Activated CD4-positive, alpha-beta T cell treated with anti-CD3 and anti-CD28 coated beads for 36 hours (primary cell): ENCODE results near the gene MYO1A. TPM values are rescaled to one million over a fixed set of nuclear protein-coding genes. Genes with fewer than 3 reads are reported as not detected.

Source experiments
- ATAC-seq: fragments of 200-7000 bp; cut with Tn5 transposase; one replicate; pipeline ENCODE4 v1.10.0; 2021; ENCODE audit warnings: mild to moderate bottlenecking, moderate library complexity
- CTCF ChIA-PET: fragments of 350-600 bp; sonication (Branson Sonifier 250); formaldehyde crosslinking; loops from one replicate; lab custom pipeline; 2021; ENCODE audit warnings: antibody characterized with exemption; lab: Charles Lee
- POLR2A ChIA-PET: fragments of 350-600 bp; sonication (Branson Sonifier 250); formaldehyde crosslinking; loops from one replicate; lab custom pipeline; 2021; ENCODE audit warnings: antibody characterized with exemption, inconsistent platforms; lab: Charles Lee
- DNase-seq: peaks from one replicate; pipeline ENCODE4 v3.0.0-alpha.2; 2020
- H3K27ac Mint-ChIP-seq: one replicate; pipeline ENCODE4 v1.8.0; 2021; ENCODE audit warnings: mixed read lengths
- H3K27me3 Mint-ChIP-seq: one replicate; pipeline ENCODE4 v1.8.0; 2021; ENCODE audit warnings: mixed read lengths
- H3K36me3 Mint-ChIP-seq: one replicate; pipeline ENCODE4 v1.8.0; 2021; ENCODE audit warnings: low read depth, mixed read lengths
- H3K4me1 Mint-ChIP-seq: one replicate; pipeline ENCODE4 v1.8.0; 2021; ENCODE audit warnings: mixed read lengths
- H3K4me3 Mint-ChIP-seq: one replicate; pipeline ENCODE4 v1.8.0; 2021; ENCODE audit warnings: mild to moderate bottlenecking, moderate library complexity, mixed read lengths
- H3K9me3 Mint-ChIP-seq: one replicate; pipeline ENCODE4 v1.8.0; 2021; ENCODE audit warnings: low read depth, mixed read lengths
- intact Hi-C, 2 experiments: fragments of 100-400 bp; cut with DNase I in 1 of 2; cut with micrococcal nuclease in 1 of 2; formaldehyde crosslinking; loops; one replicate each; pipeline versions ENCODE4 v1.14.2 to v1.15.1; 2022 to 2024; cut with DNase I, micrococcal nuclease
- total RNA-seq, 2 experiments: library from RNA; stranded (reverse); gene quantifications; one replicate each; pipeline ENCODE4 v1.2.3, GENCODE V29; 2021

Gene MYO1A
- total RNA-seq, 2 experiments from 2014 or later: 2.4 to 2.6 TPM

DNA sequence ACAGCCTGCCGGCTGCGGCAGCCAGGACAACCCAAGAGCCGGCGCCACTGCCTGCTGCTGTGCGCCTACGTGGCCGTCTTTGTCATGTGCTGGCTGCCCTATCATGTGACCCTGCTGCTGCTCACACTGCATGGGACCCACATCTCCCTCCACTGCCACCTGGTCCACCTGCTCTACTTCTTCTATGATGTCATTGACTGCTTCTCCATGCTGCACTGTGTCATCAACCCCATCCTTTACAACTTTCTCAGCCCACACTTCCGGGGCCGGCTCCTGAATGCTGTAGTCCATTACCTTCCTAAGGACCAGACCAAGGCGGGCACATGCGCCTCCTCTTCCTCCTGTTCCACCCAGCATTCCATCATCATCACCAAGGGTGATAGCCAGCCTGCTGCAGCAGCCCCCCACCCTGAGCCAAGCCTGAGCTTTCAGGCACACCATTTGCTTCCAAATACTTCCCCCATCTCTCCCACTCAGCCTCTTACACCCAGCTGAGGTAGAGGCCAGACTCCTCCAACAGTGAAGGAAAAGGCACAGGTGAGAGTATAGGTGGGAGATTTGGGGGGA is 53.9 kb downstream of the MYO1A start:
- ChIA-PET CTCF (interaction anchor here (1.0 to 7.9 kb wide), 4 partner anchors 8 to 238 kb away, joined by 4 to 77 read pairs (median 5); no protein-coding TSS in a partner anchor), POLR2A (interaction anchor here (0.6 to 0.7 kb wide), 2 partner anchors 119 to 247 kb away, joined by 4 to 5 read pairs; no protein-coding TSS in a partner anchor)
- Mint-ChIP-seq H3K36me3 (peaks cover 16% of the 10 kb centered on the region), H3K27me3 (no peaks in the 10 kb centered on the region), H3K9me3 (no peaks in the 10 kb centered on the region), H3K4me3 (no peak overlapping the region), H3K4me1 (peaks cover 42% of the 10 kb centered on the region), H3K27ac (no peak overlapping the region)
- intact Hi-C loops: no loop called here
- DNase-seq (no peak), ATAC-seq (no peak)

DNA sequence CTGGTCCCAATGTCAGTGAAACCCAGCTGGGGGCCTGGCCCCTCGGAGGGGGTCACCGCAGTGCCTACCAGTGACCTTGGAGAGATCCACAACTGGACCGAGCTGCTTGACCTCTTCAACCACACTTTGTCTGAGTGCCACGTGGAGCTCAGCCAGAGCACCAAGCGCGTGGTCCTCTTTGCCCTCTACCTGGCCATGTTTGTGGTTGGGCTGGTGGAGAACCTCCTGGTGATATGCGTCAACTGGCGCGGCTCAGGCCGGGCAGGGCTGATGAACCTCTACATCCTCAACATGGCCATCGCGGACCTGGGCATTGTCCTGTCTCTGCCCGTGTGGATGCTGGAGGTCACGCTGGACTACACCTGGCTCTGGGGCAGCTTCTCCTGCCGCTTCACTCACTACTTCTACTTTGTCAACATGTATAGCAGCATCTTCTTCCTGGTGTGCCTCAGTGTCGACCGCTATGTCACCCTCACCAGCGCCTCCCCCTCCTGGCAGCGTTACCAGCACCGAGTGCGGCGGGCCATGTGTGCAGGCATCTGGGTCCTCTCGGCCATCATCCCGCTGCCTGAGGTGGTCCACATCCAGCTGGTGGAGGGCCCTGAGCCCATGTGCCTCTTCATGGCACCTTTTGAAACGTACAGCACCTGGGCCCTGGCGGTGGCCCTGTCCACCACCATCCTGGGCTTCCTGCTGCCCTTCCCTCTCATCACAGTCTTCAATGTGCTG is 54.6 kb downstream of the MYO1A start:
- H3K9me3 Mint-ChIP-seq: no peaks in the 10 kb centered on the region
- H3K27ac Mint-ChIP-seq: no peak overlapping the region
- H3K36me3 Mint-ChIP-seq: peaks cover 11% of the 10 kb centered on the region
- POLR2A ChIA-PET: no interaction called here
- H3K27me3 Mint-ChIP-seq: no peaks in the 10 kb centered on the region
- H3K4me3 Mint-ChIP-seq: no peak overlapping the region
- intact Hi-C loops: no loop called here
- DNase-seq (no peak), ATAC-seq (no peak)
- peaks cover 37% of the 10 kb centered on the region for H3K4me1 Mint-ChIP-seq
- CTCF ChIA-PET: interaction anchor here (0.7 to 1.6 kb wide), 2 partner anchors 32 to 912 kb away, joined by 3 to 6 read pairs; no protein-coding TSS in a partner anchor

DNA sequence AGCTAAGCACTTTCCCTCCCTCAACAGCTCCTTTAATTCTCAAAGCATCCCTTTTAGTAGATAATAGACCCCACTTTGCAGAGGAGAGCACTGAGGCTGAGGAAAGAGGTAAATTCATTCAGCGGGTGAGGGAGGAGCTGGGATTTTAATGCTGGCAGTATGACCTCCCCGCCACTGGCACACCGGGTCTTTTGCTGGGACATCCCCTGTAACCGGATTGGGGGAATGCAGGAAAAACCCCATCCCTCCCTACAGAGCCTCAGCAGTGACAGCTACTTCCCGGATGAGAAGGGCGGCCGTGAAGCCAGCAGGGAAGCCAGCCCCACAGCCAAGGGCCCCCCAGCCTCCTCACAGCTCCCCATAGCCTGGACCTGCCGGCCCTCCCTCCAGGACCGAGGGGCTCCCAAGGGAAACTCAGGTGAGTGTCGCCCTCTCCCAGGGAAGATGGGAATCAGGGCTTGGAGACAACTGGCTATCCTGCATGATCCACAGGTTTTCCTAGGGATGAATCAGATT is 55.6 kb downstream of the MYO1A start:
- Mint-ChIP-seq H3K4me1 (peaks cover 26% of the 10 kb centered on the region), H3K27me3 (no peaks in the 10 kb centered on the region), H3K9me3 (no peaks in the 10 kb centered on the region), H3K4me3 (no peak overlapping the region), H3K27ac (no peak overlapping the region), H3K36me3 (peaks cover 4% of the 10 kb centered on the region)
- intact Hi-C loops: no loop called here
- ATAC-seq: no peak
- POLR2A ChIA-PET: no interaction called here
- CTCF ChIA-PET: interaction anchor here (0.5 to 1.3 kb wide), 9 partner anchors 11 to 914 kb away, joined by 3 to 6 read pairs (median 3); partner anchors contain the start of gene TAC3
- DNase-seq: no peak

DNA sequence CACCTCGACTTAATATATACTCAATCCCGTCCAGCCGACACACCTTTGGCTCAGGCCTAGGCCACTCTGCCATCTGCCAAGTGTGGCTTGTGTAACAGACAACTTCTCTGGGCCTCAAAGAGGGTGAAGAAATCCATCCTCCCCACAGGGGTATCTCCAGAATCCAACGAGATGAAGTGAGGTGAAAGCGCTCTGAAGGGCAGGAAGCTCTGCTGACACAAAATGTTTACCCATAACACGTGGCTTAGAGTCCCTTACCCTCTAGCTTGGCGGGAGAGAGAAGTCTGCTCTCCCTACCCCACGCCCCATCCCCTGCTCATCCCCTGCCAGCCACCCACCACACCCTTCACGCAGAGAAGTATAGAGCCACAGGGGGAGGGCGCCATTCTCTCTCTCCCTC is 56.6 kb downstream of the MYO1A start:
- H3K27me3 Mint-ChIP-seq: no peaks in the 10 kb centered on the region
- ATAC-seq: no peak
- intact Hi-C loops: no loop called here
- ChIA-PET CTCF (interaction anchor here (0.6 to 1.3 kb wide), 6 partner anchors 12 to 246 kb away, joined by 3 to 6 read pairs (median 4); partner anchors contain the start of gene STAT6), POLR2A (no interaction called here)
- no peak overlapping the region for H3K4me3 Mint-ChIP-seq
- H3K4me1 Mint-ChIP-seq: peaks cover 17% of the 10 kb centered on the region
- no peaks in the 10 kb centered on the region for H3K9me3 Mint-ChIP-seq
- DNase-seq: no peak
- no peak overlapping the region for H3K27ac Mint-ChIP-seq
- peaks cover 2% of the 10 kb centered on the region for H3K36me3 Mint-ChIP-seq

DNA sequence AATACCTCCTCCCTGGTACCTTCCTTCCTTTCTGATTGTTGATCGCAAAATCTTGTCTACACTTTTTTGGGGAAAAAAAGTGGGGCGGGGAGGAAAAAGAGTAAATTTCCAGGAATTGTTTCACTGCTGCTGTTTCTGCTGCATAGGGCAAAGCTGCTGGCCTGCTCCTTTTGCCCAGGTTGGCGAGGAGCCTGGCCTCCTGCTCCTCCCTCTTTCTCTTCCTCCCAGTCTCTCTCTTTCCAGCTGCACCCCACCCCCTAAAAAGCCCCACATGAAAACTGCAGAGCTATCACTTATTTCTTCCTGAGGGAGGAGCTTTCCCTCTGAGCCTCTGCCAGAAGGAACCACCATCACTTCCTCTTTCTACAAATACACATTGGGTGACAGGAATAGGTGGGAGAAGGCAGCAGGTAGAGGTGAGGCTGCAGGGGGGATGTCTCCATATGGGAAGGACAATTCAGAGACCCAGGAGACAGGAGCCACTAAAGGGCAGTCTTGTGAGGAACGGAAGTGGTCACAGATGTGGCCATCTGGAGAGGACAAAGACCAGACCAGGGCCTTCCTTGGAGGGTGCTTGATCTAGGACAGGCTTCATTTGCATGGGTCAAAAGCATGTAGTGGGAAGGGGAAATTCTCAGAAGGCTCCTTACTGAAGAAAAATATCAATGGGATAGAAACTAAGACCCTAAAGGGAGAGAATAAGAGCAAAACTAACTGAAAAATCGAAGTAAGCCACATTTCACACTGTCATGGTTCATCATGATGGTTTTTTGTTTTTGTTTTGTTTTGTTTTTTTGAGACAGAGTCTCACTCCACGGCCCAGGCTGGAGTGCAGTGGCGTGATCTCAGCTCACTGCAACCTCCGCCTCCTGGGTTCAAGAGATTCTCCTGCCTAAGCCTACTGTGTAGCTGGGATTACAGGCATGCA is 58.3 kb downstream of the MYO1A start:
- Mint-ChIP-seq H3K4me3 (no peak overlapping the region), H3K27me3 (no peaks in the 10 kb centered on the region), H3K9me3 (no peaks in the 10 kb centered on the region), H3K4me1 (peaks cover 11% of the 10 kb centered on the region), H3K27ac (no peak overlapping the region), H3K36me3 (no peaks in the 10 kb centered on the region)
- intact Hi-C loops: no loop called here
- POLR2A ChIA-PET: no interaction called here
- DNase-seq: no peak
- CTCF ChIA-PET: interaction anchor here (1.0 to 2.0 kb wide), 5 partner anchors 10 to 234 kb away, joined by 3 to 9 read pairs (median 5); no protein-coding TSS in a partner anchor
- ATAC-seq: no peak

DNA sequence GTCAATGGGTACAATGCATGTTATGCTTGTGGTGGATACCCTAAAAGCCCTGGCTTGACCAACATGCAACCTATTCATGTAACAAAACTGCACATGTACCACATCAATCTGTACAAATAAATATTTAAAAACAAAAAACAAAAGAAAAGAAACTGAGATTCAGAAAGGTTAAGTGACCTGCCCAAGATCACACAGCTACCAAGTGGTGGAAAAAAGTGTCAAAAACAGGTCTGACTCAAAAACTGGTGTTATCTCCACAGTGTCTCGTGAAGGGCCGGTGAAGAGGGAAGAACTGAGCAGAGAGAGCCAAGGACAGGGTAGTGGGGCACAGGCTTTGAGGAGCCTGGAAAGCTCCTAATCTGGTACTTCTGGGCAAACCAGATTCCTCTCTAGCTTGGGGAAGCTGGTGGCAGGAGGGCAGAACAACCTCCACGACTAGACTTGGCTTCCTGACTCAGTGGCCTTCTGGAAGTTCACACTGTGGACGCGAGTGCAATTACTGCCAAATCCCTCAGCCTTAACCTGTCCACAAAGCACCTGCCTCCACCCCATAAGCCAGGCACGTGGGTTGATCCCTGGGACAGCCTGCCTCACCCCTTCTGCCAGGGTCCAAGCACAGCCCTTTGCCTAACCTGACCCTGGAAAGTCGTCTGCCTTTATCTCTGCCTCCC is 59.1 kb downstream of the MYO1A start:
- intact Hi-C loops: no loop called here
- no peaks in the 10 kb centered on the region for H3K36me3 Mint-ChIP-seq
- POLR2A ChIA-PET: no interaction called here
- H3K4me3 Mint-ChIP-seq: no peak overlapping the region
- H3K27me3 Mint-ChIP-seq: no peaks in the 10 kb centered on the region
- DNase-seq (no peak), ATAC-seq (no peak)
- CTCF ChIA-PET: interaction anchor here (1.6 to 2.0 kb wide), 2 partner anchors 11 to 231 kb away, joined by 6 to 9 read pairs; no protein-coding TSS in a partner anchor
- peaks cover 11% of the 10 kb centered on the region for H3K4me1 Mint-ChIP-seq
- H3K27ac Mint-ChIP-seq: no peak overlapping the region
- no peaks in the 10 kb centered on the region for H3K9me3 Mint-ChIP-seq

DNA sequence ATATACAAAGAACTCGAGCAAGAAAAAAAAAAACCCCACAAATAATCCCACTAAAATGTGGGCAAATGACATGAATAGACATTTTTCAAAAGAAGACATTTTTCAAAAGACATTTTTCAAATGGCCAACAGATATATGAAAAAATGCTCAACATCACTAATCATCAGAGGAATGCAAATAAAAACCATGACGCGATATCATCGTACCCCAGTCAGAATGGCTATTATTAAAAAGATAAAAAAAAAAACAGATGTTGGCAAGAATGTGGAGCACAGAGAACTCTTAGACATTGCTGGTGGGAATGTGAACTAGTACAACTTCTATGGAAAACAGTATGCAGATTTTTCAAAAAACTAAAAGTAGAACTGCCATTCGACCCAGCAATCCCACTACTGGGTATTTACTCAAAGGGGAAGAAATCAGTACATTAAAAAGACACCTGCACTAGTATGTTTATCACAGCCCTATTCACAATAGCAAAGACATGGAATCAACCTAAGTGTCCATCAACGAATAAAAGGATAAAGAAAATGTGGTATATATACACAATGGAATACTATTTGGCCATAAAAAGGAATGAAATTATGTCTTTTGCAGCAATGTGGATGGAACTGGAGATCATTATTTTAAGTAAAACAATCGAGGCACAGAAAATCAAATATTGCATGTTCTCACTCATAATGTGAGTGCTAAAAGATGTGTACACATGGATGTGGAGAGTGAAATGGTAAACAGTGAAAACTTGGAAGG is 59.9 kb downstream of the MYO1A start:
- Mint-ChIP-seq H3K4me3 (no peak overlapping the region), H3K27me3 (no peaks in the 10 kb centered on the region), H3K27ac (no peak overlapping the region), H3K4me1 (peaks cover 11% of the 10 kb centered on the region), H3K36me3 (no peaks in the 10 kb centered on the region), H3K9me3 (no peaks in the 10 kb centered on the region)
- POLR2A ChIA-PET: no interaction called here
- CTCF ChIA-PET: interaction anchor here (1.3 to 5.0 kb wide), 6 partner anchors 10 to 233 kb away, joined by 3 to 82 read pairs (median 14); partner anchors contain the start of gene STAT6
- intact Hi-C loops: no loop called here
- no peak for ATAC-seq
- no peak for DNase-seq

DNA sequence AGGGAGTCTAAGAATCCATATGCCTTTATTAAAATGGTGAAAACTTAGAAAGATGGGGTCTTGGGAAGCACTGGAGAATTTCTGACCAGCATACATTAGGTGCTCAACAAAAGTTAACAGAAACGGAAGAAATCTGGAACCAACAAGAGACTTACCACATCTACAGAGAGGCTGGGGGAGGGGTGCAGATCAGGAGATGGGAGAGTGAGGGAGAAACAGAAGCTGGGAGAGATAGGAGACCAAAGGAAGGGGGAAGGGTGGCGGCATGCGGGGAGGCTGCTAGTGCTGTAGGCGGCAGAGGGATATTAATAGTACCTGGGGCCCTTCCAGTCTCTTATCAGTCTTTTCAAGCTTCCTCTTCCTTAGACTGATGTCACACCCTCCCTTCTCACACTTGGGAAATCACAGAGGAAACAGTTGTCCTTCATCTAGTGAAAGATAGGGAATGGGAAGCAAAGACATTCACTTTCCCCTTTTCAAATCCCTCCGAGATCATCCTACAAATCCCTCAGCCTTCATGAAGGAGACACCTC is 61.7 kb downstream of the MYO1A start:
- Mint-ChIP-seq H3K4me3 (no peak overlapping the region), H3K27me3 (no peaks in the 10 kb centered on the region), H3K27ac (no peak overlapping the region), H3K4me1 (peaks cover 11% of the 10 kb centered on the region), H3K36me3 (no peaks in the 10 kb centered on the region), H3K9me3 (no peaks in the 10 kb centered on the region)
- DNase-seq: no peak
- ChIA-PET POLR2A (interaction anchor here (0.7 kb wide), 1 partner anchor 16 kb away, joined by 3 read pairs; no protein-coding TSS in a partner anchor), CTCF (interaction anchor here (0.6 to 5.0 kb wide), 21 partner anchors 12 to 313 kb away, joined by 3 to 82 read pairs (median 4); partner anchors contain the start of genes HSD17B6 and STAT6)
- intact Hi-C loops: no loop called here
- ATAC-seq: no peak

DNA sequence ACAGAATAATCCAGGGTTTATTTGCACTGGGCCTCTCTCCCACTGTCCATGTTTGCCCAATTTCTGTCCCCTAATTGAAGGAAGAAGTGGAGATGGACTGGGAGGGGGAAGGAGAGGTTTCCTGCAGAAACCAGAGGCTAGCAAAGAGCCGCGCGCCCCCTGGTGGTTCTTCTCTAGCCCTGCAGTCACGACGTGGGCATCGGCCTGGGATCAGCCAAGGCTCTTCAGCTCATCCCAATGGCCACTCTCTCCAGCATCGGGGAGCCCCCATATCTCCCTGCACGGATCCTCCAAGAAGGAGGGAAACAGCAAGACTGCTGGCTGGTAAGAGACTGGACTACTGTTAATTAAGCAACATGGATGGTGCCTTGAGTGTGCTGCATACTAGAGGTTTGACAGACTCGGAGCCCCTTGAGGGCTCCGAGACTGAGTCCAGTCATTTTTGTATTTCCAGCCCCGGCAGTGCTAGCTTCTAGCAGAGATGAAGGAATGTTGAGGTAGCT is 62.3 kb downstream of the MYO1A start:
- peaks cover 11% of the 10 kb centered on the region for H3K4me1 Mint-ChIP-seq
- CTCF ChIA-PET: interaction anchor here (0.6 to 5.0 kb wide), 20 partner anchors 10 to 397 kb away, joined by 3 to 82 read pairs (median 3); partner anchors contain the start of genes HSD17B6 and STAT6
- peak; percentile 76 for ATAC-seq

More for the DNA sequence above, 62.3 kb downstream of the MYO1A start:
- intact Hi-C loops: loop anchor here (1.0 kb wide), 2 partner anchors 147 to 230 kb away; no protein-coding TSS in a partner anchor
- Mint-ChIP-seq H3K36me3 (no peaks in the 10 kb centered on the region), H3K4me3 (no peak overlapping the region), H3K27me3 (no peaks in the 10 kb centered on the region), H3K9me3 (no peaks in the 10 kb centered on the region), H3K27ac (no peak overlapping the region)
- POLR2A ChIA-PET: no interaction called here
- DNase-seq: peak; percentile 87
